Stimulated activated CD8-positive, alpha-beta memory T cell treated with anti-CD3 and anti-CD28 coated beads, Interleukin-4, amount 100 ng/mL, for 4 hours (primary cell): ENCODE measurements around the gene ARRDC1.
"Not testable (repeated sequence)": the region's sequence is repeated elsewhere in the genome, so short reads cannot be mapped to it uniquely, and the experiment has no call there.

ENCODE experiments used
- DNase-seq, 2 donors: peaks; one replicate each; pipeline ENCODE4 v3.0.0-alpha.2; 2020; ENCODE audit warnings: low read depth in 2 of 2, low spot score in 1 of 2

The ARRDC1 gene, protein sequence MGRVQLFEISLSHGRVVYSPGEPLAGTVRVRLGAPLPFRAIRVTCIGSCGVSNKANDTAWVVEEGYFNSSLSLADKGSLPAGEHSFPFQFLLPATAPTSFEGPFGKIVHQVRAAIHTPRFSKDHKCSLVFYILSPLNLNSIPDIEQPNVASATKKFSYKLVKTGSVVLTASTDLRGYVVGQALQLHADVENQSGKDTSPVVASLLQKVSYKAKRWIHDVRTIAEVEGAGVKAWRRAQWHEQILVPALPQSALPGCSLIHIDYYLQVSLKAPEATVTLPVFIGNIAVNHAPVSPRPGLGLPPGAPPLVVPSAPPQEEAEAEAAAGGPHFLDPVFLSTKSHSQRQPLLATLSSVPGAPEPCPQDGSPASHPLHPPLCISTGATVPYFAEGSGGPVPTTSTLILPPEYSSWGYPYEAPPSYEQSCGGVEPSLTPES

GRCh38 chr9:137605121-137606004 is at the start of gene ARRDC1:
Gene ARRDC1 (plus strand): TSS chr9:137605686. CDS start chr9:137605718, 32 bp downstream.
- peak; percentile 78 to 92 for DNase-seq

- no peak for DNase-seq
These were observed 49.2 kb upstream of the ARRDC1 start for GRCh38 chr9:137556069-137556838.

- no peak for DNase-seq
These were observed 47.4 kb upstream of the ARRDC1 start for GRCh38 chr9:137558127-137558526.

GRCh38 chr9:137564134-137564533 is 41.4 kb upstream of the ARRDC1 start:
- DNase-seq: no peak

GRCh38 chr9:137564817-137565411 is 40.6 kb upstream of the ARRDC1 start:
- no peak for DNase-seq

DNA sequence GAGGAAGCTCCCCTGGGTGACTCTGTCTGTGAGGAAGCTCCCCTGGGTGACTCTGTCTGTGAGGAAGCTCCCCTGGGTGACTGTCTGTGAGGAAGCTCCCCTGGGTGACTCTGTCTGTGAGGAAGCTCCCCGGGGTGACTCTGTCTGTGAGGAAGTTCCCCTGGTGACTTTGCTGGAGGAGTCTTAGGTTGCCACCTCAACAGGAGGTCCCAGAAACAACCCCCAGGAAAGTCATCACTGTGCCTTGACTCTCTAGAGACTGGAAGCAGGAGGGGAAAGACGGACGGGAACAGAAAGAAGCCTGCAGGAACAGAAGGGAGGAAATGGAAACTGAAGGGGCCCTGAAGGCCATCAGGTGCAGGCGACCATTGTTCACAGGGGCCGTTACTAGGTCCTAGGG is 37.0 kb upstream of the ARRDC1 start:
- not testable (repeated sequence) for DNase-seq

GRCh38 chr9:137569609-137570203 is 35.8 kb upstream of the ARRDC1 start:
- DNase-seq: no peak

DNA sequence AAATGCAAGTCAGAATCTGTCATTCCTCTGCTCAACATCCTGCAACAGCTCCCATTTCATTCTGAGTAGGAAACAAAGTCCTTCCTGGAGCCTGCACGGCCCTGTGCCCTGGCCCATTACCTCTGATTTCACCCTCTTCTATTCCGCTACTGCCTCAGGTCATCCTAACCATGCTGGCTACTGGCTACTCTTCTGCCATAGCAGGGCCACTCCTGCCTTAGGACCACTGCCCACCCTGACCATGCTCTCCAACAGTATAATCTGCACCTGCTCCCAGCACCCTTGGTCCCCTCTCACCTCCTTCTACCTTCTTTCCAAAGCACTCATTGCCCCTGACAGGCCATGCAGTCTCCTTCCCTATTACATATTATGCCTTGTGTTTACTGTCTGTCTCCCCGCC is 34.9 kb upstream of the ARRDC1 start:
- no peak for DNase-seq

- no peak for DNase-seq
These were observed 31.3 kb upstream of the ARRDC1 start for GRCh38 chr9:137574192-137574591.

GRCh38 chr9:137575364-137575715 is 30.1 kb upstream of the ARRDC1 start:
- DNase-seq: no peak

GRCh38 chr9:137575716-137576411 is 29.6 kb upstream of the ARRDC1 start:
- DNase-seq: no peak

- DNase-seq: peak; percentile 90 to 92
These were observed 26.8 kb upstream of the ARRDC1 start, which contains the start of gene DPH7 for GRCh38 chr9:137578518-137579258. Gene DPH7 (minus strand): TSS chr9:137578925. CDS start chr9:137578777, 148 bp downstream.

GRCh38 chr9:137579259-137579604 is 26.3 kb upstream of the ARRDC1 start:
- DNase-seq: no peak

DNA sequence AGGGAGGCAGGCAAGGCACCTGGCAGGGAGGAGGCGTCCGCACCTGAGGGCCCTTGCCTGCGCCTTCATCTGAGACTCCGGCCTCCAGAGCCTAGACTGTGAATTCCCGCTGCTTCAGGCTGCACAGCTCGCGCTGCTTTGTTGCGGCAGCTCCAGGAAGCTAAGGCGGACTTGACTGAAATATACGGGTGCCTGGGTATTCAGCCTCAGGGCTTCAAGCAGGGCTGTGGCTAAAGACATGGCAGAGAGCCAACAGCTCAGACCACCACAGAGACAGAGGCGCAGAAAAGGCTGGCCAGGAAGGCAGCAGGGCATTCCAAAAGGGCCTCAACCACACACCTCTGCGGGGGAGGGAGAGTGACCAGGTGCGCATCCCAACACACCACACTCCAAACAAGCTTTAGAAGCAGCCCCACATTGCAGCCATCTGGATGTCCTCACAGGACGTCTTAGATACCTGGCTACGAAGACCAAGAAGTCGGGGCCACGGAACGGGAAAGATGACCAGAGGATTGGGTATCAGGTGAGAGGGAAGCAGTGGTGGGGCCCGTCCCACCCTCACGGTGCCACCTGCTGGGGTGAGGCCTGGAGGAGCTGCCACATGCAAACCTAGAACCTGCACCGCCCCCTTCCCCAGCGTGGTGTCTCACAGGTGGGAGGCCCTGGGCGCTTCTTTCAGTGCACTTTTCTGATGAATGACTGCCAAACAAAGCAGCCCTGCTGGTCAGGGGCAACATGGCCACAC is 25.1 kb upstream of the ARRDC1 start:
- DNase-seq: no peak

GRCh38 chr9:137580954-137581322 is 24.5 kb upstream of the ARRDC1 start:
- DNase-seq: no peak

DNA sequence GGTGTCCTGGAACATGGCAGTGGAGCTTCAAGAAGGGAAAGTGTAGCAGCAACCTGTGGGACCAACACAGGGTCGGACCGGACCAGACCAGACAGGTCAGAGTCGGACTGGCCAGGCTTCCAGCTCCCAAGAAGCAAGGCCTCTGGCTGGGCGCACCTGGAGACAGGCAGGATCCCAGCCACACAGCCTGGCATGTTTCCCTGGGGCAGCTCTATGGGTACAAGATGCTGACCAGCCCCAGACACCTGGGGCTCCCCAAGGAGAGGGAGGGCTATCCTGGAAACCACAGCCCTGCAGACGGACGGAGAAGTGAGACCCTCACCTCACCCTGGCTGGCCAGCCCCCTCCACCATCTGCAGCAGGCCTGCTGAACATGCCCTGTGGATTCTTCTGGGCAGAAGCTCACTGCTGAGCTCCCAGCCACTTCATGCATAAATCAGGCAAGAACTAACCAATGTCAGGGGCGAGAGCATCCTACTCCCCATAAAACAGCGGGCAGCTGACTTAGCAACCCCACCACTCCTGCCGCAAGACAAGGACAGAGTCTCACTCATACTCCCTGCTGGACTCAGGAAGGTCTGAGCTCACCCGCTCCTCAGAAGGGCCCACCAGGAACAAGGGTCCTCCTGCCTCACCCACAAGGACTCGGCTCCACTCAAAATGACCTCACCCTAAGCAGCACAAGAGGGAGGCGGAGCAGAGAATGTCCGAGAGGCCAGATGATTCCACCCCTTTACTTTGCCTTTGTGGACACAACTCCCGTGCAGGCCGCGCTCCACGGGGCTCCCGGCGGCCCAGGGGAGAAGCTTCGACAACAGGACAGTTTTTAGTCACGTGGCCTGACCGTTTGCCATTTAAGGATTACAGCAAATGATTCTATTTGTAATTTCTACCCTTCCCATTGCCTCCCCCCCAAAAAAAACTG is 23.9 kb upstream of the ARRDC1 start:
- no peak for DNase-seq

GRCh38 chr9:137582286-137582860 is 23.1 kb upstream of the ARRDC1 start:
- DNase-seq: no peak
